ENCODE results near the gene CD37.

Gene CD37

DNA sequence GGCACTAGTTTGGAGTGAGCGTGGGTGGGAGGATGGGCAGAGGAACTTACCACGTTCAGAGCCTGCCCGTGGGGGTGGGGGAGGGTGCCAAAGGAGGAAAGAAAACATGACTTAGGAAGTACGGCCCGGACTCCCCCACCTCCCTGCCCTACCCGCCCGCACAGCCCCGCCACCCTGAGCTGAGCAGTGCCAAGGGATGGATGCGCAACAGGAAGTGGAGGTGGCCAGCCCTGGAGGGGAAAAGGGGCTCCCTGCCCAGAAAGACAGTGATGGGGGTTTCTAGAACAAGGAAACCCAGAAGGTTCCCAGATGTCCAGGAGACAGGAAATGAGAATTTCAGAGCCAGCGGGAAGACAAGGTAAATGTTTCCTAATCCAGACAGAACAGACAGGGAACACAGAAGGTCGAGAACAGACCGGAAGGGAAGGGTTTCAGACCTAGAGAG, 20.7 kb downstream of the CD37 start:
- DNase-seq (ENCODE audit: low read depth), result peak; percentile 54
- H3K4me3 ChIP-seq (ENCODE audit: low read depth, low read length), result no peak overlapping the region
- TF ChIP-seq, protein P1, sequence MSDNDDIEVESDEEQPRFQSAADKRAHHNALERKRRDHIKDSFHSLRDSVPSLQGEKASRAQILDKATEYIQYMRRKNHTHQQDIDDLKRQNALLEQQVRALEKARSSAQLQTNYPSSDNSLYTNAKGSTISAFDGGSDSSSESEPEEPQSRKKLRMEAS (IDR thresholded peaks at IDR 0.05; ENCODE audit: low read depth, low read length), result no peak
- TF ChIP-seq POLR2A (IDR thresholded peaks at IDR 0.05; ENCODE audit: extremely low read depth, insufficient read length), result no peak
- TF ChIP-seq CTCF (IDR thresholded peaks at IDR 0.05; ENCODE audit: low read depth, low read length), result no peak
- no peak for TF ChIP-seq MYC (IDR thresholded peaks at IDR 0.05; ENCODE audit: low read depth, low read length)

DNA sequence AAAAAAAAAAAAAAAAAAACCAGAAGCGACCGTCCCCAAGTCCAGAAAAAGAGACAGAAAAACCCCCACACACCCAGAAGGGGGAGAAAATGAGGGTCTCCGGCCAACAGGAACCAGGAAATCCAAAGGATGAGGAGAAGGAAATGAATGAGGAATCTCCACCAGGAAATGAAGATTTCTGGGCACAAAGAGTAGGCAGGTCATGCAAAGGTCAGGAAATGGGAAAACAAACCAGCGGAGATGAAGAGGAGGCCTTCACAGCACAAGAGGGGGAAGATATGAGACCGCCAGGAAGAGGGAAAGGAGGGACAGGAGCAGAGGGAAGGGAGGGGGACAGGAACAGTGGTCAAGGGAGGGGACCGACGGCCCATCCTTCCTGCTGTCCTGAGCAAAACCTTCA, 21.2 kb downstream of the CD37 start:
- no peak overlapping the region for H3K4me3 ChIP-seq (ENCODE audit: low read depth, low read length)
- TF ChIP-seq MYC (IDR thresholded peaks at IDR 0.05; ENCODE audit: low read depth, low read length) (no peak), CTCF (IDR thresholded peaks at IDR 0.05; ENCODE audit: low read depth, low read length) (no peak), POLR2A (IDR thresholded peaks at IDR 0.05; ENCODE audit: extremely low read depth, insufficient read length) (no peak)
- TF ChIP-seq, protein P1 (IDR thresholded peaks at IDR 0.05; ENCODE audit: low read depth, low read length), result no peak
- no peak for DNase-seq (ENCODE audit: low read depth)

GRCh38 chr19:49357186-49357585, 22.0 kb downstream of the CD37 start:
- TF ChIP-seq CTCF (IDR thresholded peaks at IDR 0.05; ENCODE audit: low read depth, low read length) (no peak), POLR2A (IDR thresholded peaks at IDR 0.05; ENCODE audit: extremely low read depth, insufficient read length) (no peak), MYC (IDR thresholded peaks at IDR 0.05; ENCODE audit: low read depth, low read length) (no peak)
- TF ChIP-seq, protein P1 (IDR thresholded peaks at IDR 0.05; ENCODE audit: low read depth, low read length), result no peak
- no peak for DNase-seq (ENCODE audit: low read depth)
- no peak overlapping the region for H3K4me3 ChIP-seq (ENCODE audit: low read depth, low read length)

DNA sequence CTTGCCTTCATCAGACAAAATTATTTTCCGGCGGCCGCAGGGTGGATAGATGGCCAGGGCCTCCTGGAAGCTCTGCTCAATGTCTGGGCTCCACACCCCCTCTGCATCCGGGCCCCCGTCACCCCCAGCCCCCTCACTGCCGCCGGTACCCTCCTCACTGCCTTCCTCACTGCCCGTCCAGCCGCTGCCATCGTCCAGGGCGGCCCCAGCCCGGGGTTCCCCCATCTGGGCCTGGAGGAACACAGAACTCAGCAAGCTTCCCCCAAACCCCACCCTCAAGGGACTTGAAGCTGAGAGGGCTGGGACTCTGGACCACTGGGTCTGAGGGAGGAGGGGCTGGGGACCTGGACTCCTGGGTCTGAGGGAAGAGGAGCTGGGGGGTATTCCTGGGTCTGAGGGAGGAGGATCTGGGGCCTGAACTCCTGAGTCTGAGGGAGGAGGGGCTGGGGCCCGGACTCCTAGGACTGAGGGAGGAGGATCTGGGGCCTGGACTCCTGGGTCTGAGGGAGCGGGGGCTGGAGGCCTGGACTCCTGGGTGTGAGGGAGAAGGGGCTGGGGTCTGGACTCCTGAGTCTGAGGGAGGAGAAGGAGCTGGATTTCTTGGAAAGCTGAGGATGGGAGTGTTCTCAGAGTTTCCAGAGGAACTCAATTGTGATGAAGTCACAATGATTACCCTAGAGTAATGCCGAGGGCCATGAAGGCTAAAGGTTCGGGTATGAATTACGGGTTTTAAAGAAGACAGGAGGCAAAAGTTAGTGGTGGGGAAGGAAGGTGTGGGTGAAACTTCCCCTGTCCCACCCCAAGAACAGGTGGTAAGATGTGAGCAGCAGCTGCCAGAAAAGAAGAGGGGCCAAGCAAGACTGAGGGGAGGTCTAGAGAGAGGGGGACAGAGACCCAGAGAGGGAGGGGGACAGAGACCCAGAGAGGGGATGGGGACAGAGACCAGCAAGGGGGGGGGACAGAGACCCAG, 24.9 kb downstream of the CD37 start:
- no peak for DNase-seq (ENCODE audit: low read depth)
- TF ChIP-seq CTCF (IDR thresholded peaks at IDR 0.05; ENCODE audit: low read depth, low read length), result no peak
- TF ChIP-seq, protein P1 (IDR thresholded peaks at IDR 0.05; ENCODE audit: low read depth, low read length), result no peak
- H3K4me3 ChIP-seq (ENCODE audit: low read depth, low read length), result no peak overlapping the region

DNA sequence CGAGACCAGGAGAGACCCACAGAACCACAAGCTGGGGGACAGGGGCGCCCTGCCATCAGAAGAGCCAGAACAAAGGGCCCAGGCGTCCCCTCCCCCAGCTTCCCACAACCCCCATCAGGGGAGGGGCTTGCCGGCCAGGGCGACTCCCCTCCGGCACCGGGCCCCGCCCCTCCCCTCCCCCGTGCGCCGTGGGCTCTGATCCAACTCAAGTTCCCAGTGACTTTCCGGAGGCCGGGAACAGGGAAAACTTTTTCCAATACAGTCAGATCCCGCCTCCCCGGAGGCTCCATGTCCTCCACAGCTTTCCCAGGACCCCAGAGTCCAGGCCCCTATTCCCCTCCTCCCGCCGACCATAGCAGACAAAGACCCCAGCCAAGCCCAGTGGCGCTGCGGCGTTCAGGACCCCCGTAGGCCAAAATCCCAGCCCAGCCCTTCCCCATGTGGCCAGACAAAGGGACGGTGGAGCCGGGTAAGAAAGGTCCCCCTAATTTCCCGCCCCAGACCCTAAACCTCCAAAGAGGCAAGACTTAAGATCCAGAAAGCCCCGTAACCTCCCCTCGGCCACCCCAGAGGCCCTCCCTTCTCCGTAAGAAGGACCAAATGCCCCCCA, 26.3 kb downstream of the CD37 start:
- DNase-seq (ENCODE audit: low read depth), result no peak
- H3K4me3 ChIP-seq (ENCODE audit: low read depth, low read length), result no peak overlapping the region
- no peak for TF ChIP-seq CTCF (IDR thresholded peaks at IDR 0.05; ENCODE audit: low read depth, low read length)
- no peak for TF ChIP-seq MYC (IDR thresholded peaks at IDR 0.05; ENCODE audit: low read depth, low read length)
- TF ChIP-seq, protein P1 (IDR thresholded peaks at IDR 0.05; ENCODE audit: low read depth, low read length), result no peak
- no peak for TF ChIP-seq POLR2A (IDR thresholded peaks at IDR 0.05; ENCODE audit: extremely low read depth, insufficient read length)
